ENCODE results near the gene PDLIM3.

PDLIM3 gene

GRCh38 chr4:185469580-185470154, 65.6 kb downstream of the PDLIM3 start:
- POLR2A ChIA-PET: no interaction called here
- Histone ChIP-seq H3K36me3 (ENCODE audit: control insufficient read depth in 2 of 2, insufficient read depth in 1 of 2, low read length in 2 of 2) (no peaks in the 10 kb centered on the region), H3K4me1 (ENCODE audit: control insufficient read depth, insufficient read depth, low read length) (0 out of 2 replicates have a peak, but pooled peaks cover 3% of the 10 kb centered on the region), H3K27ac (ENCODE audit: extremely low read depth, low read depth, low read length) (no peak overlapping the region), H3K4me3 (ENCODE audit: low read depth, low read length) (no peak overlapping the region), H3K9me3 (ENCODE audit: control insufficient read depth, insufficient read depth, low read depth, low read length) (no peaks in the 10 kb centered on the region)
- TF ChIP-seq ZNF23 (tag by site-specific recombination; IDR thresholded peaks at IDR 0.05; ENCODE audit: borderline replicate concordance) (no peak), ZNF76 (tag by site-specific recombination; IDR thresholded peaks at IDR 0.05; ENCODE audit: borderline replicate concordance, low read depth) (no peak), ZNF157 (tag by site-specific recombination; IDR thresholded peaks at IDR 0.05) (no peak), ZNF704 (tag by site-specific recombination; IDR thresholded peaks at IDR 0.05) (no peak), TRIM28 (IDR thresholded peaks at IDR 0.05; ENCODE audit: borderline replicate concordance, low read length) (no peak), ZNF596 (tag by site-specific recombination; IDR thresholded peaks at IDR 0.05) (no peak), KLF10 (tag by site-specific recombination; IDR thresholded peaks at IDR 0.05) (no peak), ZNF530 (tag by site-specific recombination; IDR thresholded peaks at IDR 0.05; ENCODE audit: low read depth) (no peak), ZNF776 (tag by site-specific recombination; IDR thresholded peaks at IDR 0.05; ENCODE audit: borderline replicate concordance) (no peak), ZBTB10 (tag by site-specific recombination; IDR thresholded peaks at IDR 0.05) (no peak), KLF1 (tag by site-specific recombination; IDR thresholded peaks at IDR 0.05) (no peak), ZNF274 (IDR thresholded peaks at IDR 0.05; ENCODE audit: low read length) (no peak), ZNF274 (tag by site-specific recombination; IDR thresholded peaks at IDR 0.05; ENCODE audit: borderline replicate concordance) (no peak), SP3 (tag by site-specific recombination; IDR thresholded peaks at IDR 0.05) (no peak), ZNF148 (tag by site-specific recombination; IDR thresholded peaks at IDR 0.05; ENCODE audit: borderline replicate concordance) (no peak), ZNF132 (tag by site-specific recombination; IDR thresholded peaks at IDR 0.05; ENCODE audit: borderline replicate concordance) (no peak)
- CTCF ChIA-PET: no interaction called here

- no peaks in the 10 kb centered on the region for H3K36me3 ChIP-seq (ENCODE audit: control insufficient read depth in 2 of 2, insufficient read depth in 1 of 2, low read length in 2 of 2)
- ChIA-PET POLR2A (no interaction called here), CTCF (no interaction called here)
- no peak overlapping the region for H3K27ac ChIP-seq (ENCODE audit: extremely low read depth, low read depth, low read length)
- H3K9me3 ChIP-seq (ENCODE audit: control insufficient read depth, insufficient read depth, low read depth, low read length): no peaks in the 10 kb centered on the region
- 0 out of 2 replicates have a peak, but pooled peaks cover 3% of the 10 kb centered on the region for H3K4me1 ChIP-seq (ENCODE audit: control insufficient read depth, insufficient read depth, low read length)
- no peak for TF ChIP-seq ZNF157 (tag by site-specific recombination; IDR thresholded peaks at IDR 0.05)
- TF ChIP-seq OVOL3 (tag by site-specific recombination; IDR thresholded peaks at IDR 0.05): no peak
- no peak for TF ChIP-seq ZNF660 (tag by site-specific recombination; IDR thresholded peaks at IDR 0.05)
- TF ChIP-seq ZNF366 (tag by site-specific recombination; conservative IDR thresholded peaks at IDR 0.05): no peak
- no peak for TF ChIP-seq ZNF394 (tag by site-specific recombination; IDR thresholded peaks at IDR 0.05; ENCODE audit: borderline replicate concordance)
- TF ChIP-seq ZNF530 (tag by site-specific recombination; IDR thresholded peaks at IDR 0.05; ENCODE audit: low read depth): no peak
- no peak for TF ChIP-seq ZNF658 (tag by site-specific recombination; IDR thresholded peaks at IDR 0.05)
- no peak overlapping the region for H3K4me3 ChIP-seq (ENCODE audit: low read depth, low read length)
Observed at GRCh38 chr4:185468999-185469398, 66.3 kb downstream of the PDLIM3 start.

All from HEK293 (cell line).